HEK293 (cell line): ENCODE measurements around the gene RGS14.

Experiments used
- KLF8 ChIP-seq: fragments of 450-650 bp; formaldehyde crosslinking; IDR thresholded peaks from 2 replicates; pipeline ENCODE4 v1.5.1; 2016; ENCODE audit warnings: missing biosample characterization, missing genetic modification characterization
- TRIM28 ChIP-seq: IDR thresholded peaks from 2 replicates; pipeline ENCODE4 v1.6.1; 2011; ENCODE audit warnings: low read length, control low read depth, borderline replicate concordance
- ZBTB1 ChIP-seq: fragments of 450-650 bp; formaldehyde crosslinking; IDR thresholded peaks from 2 replicates; pipeline ENCODE4 v1.5.1; 2016; ENCODE audit warnings: missing biosample characterization, missing genetic modification characterization
- ZNF37A ChIP-seq: fragments of 450-650 bp; IDR thresholded peaks from 2 replicates; pipeline ENCODE4 v1.5.1; 2018; ENCODE audit warnings: missing biosample characterization, missing genetic modification characterization
- TF ChIP-seq, protein P1 (sequence below): fragments of 450-650 bp; formaldehyde crosslinking; IDR thresholded peaks from 2 replicates; pipeline ENCODE4 v1.5.1; 2016; ENCODE audit warnings: missing biosample characterization, missing genetic modification characterization
- TF ChIP-seq, protein P2 (sequence below): fragments of 450-650 bp; formaldehyde crosslinking; IDR thresholded peaks from 2 replicates; pipeline ENCODE4 v1.5.1; 2016; ENCODE audit warnings: missing biosample characterization, missing genetic modification characterization, low read depth
- TF ChIP-seq, protein P3 (sequence below): fragments of 450-650 bp; formaldehyde crosslinking; IDR thresholded peaks from 2 replicates; pipeline ENCODE4 v1.5.1; 2017; ENCODE audit warnings: missing biosample characterization, missing genetic modification characterization

DNA sequence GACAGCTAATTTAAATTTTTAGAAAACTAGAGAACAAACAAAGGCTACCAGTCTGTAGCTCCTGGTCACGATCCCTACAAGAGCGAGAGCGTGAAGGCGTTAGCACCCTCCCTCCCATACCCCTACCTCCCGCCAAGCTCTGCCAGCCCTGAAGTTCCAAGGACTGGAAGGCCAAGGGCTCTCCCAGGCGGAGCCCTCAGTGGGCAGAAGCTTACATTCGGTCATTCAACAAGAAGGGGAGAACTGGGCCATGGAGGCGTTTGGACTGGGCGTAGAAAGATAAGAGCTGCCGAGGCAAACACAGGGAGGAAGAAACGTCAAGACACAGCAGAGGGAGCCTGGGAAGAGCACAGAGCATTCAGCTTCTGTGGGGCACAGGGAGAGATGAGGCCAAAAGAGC lies 49.0 kb upstream of the RGS14 start:
- TF ChIP-seq ZNF37A (tag by site-specific recombination) (no peak), ZBTB1 (tag by site-specific recombination) (no peak), TRIM28 (no peak), KLF8 (tag by site-specific recombination) (no peak)
- TF ChIP-seq, protein P1, sequence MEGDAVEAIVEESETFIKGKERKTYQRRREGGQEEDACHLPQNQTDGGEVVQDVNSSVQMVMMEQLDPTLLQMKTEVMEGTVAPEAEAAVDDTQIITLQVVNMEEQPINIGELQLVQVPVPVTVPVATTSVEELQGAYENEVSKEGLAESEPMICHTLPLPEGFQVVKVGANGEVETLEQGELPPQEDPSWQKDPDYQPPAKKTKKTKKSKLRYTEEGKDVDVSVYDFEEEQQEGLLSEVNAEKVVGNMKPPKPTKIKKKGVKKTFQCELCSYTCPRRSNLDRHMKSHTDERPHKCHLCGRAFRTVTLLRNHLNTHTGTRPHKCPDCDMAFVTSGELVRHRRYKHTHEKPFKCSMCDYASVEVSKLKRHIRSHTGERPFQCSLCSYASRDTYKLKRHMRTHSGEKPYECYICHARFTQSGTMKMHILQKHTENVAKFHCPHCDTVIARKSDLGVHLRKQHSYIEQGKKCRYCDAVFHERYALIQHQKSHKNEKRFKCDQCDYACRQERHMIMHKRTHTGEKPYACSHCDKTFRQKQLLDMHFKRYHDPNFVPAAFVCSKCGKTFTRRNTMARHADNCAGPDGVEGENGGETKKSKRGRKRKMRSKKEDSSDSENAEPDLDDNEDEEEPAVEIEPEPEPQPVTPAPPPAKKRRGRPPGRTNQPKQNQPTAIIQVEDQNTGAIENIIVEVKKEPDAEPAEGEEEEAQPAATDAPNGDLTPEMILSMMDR (tag by site-specific recombination) = no peak
- TF ChIP-seq, protein P2, sequence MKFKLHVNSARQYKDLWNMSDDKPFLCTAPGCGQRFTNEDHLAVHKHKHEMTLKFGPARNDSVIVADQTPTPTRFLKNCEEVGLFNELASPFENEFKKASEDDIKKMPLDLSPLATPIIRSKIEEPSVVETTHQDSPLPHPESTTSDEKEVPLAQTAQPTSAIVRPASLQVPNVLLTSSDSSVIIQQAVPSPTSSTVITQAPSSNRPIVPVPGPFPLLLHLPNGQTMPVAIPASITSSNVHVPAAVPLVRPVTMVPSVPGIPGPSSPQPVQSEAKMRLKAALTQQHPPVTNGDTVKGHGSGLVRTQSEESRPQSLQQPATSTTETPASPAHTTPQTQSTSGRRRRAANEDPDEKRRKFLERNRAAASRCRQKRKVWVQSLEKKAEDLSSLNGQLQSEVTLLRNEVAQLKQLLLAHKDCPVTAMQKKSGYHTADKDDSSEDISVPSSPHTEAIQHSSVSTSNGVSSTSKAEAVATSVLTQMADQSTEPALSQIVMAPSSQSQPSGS = no peak
- TF ChIP-seq, protein P3, sequence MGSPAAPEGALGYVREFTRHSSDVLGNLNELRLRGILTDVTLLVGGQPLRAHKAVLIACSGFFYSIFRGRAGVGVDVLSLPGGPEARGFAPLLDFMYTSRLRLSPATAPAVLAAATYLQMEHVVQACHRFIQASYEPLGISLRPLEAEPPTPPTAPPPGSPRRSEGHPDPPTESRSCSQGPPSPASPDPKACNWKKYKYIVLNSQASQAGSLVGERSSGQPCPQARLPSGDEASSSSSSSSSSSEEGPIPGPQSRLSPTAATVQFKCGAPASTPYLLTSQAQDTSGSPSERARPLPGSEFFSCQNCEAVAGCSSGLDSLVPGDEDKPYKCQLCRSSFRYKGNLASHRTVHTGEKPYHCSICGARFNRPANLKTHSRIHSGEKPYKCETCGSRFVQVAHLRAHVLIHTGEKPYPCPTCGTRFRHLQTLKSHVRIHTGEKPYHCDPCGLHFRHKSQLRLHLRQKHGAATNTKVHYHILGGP (tag by site-specific recombination) = no peak
